Stimulated activated CD4-positive, alpha-beta T cell treated with anti-CD3 and anti-CD28 coated beads, Interleukin-4, amount 100 ng/mL, for 1 hour (primary cell): ENCODE results near the gene TENT5A.
"Not testable (repeated sequence)": the region's sequence is repeated elsewhere in the genome, so short reads cannot be mapped to it uniquely, and the experiment has no call there.

ENCODE experiments used
- DNase-seq: peaks from one replicate; pipeline ENCODE4 v3.0.0-alpha.2; 2020

The TENT5A gene

DNA sequence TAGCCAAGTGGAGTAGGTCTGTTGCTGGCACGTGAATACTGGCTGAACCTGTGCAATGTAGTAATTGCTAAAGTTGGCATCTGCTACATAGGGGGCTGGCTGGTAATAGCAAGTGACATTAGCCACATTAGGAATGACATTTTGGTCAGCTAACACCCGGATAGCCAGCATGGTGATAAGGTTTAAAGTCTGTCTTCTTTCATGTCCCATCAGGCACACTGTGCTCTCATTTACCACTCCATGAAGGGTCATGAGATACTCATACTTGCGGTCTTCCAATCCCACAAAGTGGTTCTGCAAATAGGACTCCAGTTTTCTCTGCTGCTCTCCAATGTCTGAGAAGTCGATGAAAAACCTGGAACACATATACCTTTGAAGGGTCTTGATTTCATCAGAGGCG lies 2.8 kb downstream of the TENT5A start:
- no peak for DNase-seq

DNA sequence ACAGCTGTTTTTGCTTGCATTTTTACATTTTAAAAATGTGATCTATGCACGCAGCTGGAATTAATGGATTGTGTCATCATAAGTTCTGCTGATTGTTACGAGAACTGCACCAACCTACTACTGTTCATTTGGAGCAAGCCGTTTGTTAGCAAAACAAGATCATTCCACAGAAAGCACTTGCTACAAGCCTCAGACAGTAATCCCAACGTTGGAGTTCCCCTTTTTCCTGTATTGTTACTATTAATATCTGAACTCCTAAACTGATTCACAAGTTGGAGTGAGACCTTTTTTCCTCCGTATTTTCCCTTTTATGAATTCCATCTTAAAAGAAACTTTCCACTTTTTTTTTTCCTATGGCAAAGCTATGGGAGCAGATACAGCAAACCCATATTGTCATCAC lies 3.5 kb downstream of the TENT5A start:
- no peak for DNase-seq

DNA sequence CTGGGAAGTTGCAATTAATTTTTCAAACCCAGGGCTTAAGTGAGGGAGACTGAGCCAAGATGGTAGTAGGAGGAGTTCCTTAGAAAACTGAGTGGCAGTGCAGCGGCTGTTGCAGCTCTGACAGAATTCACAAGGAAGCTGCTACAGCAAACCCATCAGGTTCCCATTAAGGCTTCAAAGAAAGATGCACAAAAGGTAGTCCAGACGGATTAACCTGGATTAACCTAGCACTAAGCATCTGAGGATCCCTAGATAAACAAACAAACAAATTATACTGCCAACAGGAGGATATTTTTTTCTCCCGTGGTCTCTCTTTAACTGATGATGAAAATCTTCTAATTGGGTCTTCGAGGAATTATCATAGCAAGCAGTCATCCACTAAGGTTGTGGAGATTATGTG lies 5.2 kb downstream of the TENT5A start:
- DNase-seq, result no peak

DNA sequence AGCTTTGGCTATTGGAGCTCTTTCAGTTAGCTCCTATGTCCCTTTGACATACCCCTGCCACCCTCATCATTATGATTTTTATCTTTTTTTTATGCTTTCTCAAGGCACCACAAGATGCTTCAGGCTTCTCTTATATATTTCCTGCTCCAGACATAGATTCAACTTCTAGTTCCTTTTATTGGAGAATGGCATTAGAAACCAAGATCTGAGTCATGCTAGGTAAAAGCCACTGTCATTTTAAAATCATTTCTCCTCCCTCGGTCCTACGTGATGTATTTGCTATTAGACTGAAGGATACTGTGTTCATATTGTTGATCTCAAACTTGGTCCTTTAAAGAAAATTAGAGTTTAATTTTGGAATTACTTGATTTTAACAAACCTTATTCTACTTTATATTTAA lies 8.3 kb downstream of the TENT5A start:
- DNase-seq, result no peak

DNA sequence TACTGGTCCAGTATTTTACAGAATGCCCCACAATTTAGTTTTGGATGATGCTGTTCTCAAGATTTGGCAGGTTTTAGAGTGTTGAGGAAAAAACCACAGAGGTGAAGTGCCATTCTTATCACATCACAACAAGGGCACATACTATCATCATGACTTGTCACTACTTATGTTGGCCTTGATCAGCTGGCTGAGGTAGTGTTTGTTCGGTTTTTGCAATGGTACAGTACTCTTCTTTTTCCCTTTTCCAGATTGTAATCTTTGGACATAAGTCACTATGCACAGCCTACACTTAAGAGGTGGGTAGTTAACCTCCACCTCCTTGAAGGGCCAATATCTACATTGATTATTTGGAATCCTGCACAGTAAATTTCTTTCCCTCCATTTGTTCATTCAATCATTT lies 8.8 kb downstream of the TENT5A start:
- DNase-seq, result no peak

DNA sequence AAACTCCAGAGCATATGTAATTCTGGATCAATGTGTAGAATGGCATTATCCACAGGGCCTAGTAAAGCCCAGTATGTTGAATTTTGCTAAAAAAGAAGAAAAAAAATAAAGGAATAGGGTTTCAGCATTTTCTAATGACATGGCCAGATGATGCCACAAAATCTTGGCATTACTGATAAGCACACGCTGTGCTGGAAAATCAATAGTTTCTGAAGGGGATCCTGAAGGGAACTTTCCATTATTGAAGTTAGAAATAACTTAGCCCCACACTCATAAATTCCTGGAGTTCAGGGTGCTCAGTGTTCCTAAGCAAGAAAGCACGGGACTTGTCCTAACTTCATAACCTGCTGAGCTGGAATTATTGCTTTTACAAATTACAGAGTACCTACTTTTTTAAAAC lies 10.8 kb downstream of the TENT5A start:
- no peak for DNase-seq

DNA sequence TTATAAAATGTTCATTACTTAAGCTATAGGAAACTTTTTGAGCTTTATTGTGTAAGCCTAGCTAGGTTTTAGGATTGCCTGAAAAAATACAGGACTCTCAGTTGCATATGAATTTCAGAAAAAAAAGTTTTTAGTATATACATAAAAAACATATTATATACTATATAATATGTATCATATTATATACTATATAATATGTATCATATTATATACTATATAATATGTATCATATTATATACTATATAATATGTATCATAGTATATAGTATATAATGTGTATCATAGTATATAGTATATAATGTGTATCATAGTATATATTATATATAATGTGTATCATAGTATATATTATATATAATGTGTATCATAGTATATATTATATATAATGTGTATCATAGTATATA lies 11.9 kb downstream of the TENT5A start:
- DNase-seq, result not testable (repeated sequence)

DNA sequence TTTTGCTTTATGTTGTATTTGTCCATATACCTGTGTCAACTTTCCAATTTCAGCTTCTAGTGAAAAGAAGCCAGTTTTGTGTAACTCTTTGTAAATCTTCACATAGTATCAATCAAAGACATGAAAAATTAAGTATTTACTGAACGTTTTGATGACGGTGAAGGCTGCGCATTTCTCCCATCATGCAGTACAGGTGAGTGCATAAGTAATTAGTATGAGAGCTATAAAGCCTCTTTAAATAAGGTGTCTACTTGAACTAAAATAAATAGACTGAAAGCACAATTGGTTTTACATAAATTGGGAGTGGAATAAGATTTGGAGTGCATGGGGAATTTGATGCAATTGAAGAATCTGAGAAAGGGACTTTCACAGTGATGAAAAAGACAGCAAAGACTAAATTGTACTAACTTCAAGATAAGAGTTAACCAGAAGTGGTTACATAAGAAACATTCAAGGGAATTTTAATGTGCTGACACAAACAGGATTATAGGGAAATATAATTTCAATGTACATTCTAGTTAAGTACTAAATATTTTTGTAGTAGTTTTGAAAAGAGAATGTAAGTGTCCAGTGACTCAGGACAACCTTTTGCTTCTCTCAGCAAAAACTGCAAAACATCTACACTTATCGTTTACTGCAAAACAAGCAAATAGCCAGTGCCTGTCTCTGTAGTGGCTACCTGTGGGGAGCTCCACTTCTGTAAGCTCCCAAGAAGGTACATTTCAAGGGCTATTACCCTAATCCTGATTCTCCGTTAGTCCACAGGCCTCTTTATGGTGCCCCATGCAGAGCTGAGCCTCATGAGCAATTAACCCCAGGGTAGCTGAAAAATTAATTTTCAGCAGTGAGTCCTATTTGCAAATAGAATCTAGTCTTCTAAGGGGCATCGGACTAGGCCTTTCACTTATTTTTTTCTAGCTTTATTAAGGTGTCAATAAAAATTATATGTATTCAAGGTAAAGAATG lies 13.0 kb downstream of the TENT5A start:
- DNase-seq, result no peak

DNA sequence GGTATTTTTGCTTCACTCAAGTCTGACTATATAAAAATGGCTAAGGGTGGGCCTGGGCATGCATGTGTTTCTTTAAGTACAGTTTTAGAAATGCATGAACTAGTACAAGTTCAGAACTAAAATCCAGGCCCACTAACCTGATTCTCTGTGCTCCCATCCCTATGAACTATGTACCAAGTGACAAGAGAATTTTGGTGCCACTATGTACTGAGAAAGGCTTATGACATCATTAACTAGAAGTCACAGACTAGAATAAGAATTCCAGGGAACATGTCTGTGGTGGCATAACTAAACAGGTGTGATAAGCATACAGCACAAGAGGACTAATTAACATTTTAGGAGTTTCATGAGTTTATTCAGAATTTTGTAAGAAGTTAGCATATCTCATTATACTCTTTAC lies 16.1 kb downstream of the TENT5A start:
- no peak for DNase-seq

DNA sequence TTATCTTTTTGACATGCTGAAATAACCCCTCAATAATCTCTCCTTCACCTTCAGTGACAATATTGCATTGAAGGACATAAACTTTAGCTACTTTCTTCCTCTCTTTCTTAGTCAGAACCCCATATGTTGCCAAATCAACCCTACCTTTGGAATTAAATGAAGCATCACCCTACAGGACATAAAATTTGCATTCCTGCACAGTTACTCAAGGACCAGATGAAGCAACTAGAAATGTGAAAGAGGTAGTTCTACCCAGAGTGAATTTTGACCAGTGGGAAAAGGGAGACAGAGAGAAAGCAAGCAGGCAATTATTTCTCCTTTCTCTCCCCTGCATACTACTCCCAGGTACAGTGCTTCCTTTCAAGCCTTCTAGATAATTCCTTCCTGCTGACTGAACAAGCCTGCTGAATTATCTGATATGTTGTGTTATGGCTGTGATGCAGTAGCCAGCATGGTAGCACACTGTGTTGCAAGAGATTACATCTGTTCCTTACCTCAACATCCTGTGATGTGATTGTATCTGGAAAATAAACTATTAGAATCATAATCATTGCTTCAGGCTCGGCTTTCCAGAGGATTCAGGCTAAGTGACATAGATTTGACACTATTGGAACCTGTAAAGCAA lies 16.6 kb downstream of the TENT5A start:
- DNase-seq, result no peak

DNA sequence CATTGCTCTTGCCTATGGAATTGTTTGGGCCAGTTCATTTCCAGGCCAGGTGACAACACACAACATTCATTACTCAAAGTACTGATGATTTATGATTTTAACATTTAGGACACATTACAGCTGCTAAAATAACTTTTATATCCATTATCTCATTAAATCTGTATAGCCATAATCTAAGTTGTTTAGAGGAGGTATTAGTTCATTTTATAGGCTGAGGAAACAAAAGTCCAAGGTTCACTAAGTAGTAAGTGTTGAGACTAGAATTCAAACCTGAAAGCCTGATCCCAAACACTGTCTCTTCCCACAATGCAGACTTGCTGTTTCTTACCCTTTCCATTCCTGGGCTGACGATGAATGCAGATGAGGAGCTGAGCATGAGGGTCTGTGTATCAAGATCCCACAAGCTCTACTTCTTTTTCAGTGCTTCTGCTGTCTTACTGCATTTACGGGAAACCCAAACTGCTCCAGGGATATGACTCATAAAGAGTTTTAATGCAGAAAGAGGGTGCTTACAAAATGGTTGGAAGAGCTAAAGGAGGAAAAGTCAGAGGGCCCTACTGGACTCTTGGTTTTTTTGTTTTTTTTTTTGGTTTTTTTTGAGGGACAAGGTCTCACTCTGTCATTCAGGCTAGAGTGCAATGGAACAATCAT lies 17.9 kb downstream of the TENT5A start:
- DNase-seq, result no peak

DNA sequence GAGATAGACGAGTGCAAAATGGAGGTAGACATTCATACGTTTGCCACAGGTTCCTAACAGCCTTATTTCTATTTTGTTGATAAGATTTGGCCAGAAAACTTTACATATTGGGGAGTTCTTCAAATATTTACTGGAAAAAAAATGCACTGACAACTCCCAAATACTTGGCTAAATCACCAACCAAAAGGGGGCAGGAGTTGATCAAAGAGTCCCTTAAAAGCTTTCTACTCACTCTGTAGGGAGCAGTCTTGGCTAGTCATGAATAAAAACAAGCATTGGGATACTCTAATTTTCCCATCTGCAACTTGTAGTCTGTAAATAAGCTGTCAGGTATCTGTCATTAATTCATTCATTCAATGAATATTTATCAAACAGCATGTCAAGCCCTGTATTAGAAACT lies 18.4 kb downstream of the TENT5A start:
- no peak for DNase-seq

DNA sequence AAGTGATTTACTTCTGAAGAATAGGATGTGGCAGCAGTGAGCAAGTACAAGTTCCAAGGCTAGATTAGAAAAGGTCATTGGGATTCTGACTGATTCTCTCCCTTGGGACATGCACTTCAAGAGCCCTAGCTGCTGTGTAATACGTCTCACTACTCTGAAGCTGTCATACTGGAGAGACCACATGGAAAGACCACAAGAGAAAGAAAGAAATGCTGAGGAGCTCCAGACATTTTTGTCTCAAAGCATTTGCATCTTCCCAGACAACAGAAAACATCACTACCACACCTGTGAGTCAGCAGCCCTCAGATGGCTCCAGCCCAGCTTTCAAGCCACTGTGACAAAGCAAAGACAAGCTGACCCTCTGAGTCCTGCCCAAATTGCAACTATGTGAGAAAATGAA lies 20.7 kb downstream of the TENT5A start:
- no peak for DNase-seq

DNA sequence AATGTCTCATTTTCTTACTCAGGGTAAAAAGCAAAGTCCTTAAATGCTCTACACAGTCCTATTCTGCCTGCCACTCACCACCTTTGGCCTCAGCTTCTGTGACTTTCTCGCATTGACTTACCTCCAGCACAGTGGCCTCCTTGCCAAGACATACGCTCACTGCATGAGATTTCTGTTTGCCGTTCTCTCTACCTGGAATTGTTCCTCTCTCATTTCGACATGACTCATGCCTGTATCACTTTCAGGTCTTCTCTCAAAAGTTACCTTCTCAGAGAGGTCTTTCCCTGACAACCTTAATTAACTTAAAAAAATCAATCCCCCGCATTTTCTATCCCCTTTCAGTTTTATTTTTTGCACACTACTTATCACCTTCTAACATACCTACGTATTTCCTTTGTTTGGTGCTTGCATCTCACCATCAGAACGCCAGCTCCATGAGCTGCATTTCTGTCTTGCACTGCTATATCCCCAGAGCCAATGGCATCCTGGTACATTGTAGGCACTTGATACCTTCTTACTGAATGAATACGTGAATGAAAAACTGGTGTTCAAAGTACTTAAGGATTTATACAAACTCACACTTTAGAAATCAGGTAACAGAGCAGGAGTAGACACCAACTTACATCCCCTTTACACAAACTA lies 24.5 kb downstream of the TENT5A start:
- peak; percentile 2 for DNase-seq

DNA sequence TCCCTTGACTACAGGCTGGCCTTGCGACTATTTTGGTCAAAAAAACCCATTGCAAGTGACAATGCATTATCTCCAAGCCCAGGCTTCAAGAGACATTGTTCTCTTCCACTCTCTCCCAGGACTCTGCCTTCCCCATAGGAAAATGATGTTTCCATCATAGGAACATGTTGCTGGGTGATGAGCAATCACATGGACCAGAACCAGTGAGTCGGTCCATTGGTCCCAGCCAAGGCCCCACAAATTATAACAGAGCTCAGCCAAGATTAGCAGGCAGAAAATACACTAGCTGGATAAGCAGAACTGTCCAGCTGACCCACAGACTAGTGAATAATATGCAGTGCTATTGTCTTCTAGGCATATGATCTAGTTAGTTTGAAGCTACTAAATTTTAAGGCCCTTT lies 27.4 kb downstream of the TENT5A start:
- DNase-seq, result no peak

DNA sequence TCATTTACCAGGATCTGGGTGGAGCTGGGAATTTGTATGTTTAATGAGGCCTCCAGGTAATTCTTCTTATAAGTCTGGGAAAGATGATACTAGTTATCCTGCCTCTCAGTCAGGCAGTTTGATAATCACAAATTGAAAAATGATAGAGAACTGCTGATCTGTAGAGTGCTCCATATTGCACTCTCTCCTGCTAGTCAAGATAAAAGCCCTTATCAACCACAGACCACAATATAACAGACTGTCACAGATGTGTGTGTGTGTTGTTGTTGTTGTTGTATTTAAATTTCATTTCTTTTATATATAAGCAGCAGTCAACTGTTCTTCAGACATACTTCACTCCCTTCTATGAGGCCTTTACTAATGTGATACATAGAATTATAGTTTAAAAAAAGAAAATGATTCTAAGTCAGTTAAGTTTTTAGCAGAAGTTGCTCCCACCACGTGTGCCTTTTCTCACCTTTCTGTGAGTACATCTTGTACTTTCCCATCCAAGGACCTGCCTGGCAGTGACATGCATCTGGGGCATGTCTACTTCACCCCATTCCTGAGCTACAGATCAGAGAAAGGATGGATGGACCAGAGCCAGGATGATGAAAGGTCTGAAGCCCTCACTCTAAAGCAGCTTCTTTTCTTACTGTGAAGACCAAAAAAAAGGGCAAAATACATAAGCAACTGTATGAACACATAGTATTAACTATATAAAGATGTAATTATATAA lies 29.8 kb downstream of the TENT5A start:
- no peak for DNase-seq

DNA sequence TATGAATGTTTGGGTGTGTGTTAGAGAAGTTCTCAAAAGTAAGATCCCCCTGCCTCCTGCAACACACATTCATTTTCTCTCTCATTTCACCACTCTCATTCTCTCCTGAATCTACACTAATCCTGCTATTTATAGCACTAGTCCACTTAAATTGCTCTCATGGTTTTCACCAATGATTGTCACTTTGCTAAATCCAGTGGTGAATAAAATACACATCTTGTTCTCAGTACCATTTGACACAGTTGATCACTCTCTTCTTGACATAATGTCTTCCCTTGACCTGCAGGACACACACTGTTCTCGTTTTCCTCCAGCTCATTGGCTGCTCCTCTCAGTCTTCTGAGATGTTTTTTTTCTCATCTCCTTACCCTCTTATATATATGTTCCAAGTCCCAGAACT lies 32.1 kb downstream of the TENT5A start:
- no peak for DNase-seq

DNA sequence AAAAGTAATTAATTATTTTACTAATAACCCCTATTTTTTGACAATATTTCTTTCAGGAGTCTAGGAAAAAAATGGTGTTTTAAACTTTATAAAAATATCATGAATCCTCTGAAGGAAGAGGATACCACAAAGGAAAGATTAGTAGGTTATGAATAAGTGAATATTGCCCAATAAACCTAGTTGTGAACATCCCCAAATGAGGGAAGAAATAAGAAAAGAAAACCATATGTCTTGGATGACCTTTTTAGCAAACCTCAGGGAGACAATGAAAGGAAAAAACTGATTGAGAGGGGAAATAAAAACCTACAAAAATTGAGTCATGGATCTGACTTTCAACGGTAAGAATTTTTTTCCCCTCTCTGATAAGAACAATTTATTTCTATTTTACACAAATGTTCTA lies 34.4 kb downstream of the TENT5A start:
- DNase-seq, result no peak

DNA sequence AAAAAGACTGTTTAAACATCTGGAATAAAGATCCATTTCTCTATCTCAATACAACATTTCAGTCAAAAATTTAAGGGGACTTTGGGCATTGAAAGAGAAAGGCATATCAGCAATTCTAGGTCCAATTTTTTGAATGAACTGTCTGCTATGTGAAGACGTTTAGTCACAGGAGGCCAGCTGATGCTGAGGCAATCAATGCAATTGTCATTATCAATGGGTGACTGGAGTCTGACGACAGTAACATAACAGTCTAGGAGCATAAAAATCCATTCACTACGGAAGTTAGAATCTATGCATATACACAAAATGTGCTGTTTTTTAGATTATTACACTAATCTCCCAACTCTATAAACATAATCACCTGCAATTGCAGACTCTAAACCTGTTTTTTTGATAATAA lies 37.8 kb downstream of the TENT5A start:
- no peak for DNase-seq

DNA sequence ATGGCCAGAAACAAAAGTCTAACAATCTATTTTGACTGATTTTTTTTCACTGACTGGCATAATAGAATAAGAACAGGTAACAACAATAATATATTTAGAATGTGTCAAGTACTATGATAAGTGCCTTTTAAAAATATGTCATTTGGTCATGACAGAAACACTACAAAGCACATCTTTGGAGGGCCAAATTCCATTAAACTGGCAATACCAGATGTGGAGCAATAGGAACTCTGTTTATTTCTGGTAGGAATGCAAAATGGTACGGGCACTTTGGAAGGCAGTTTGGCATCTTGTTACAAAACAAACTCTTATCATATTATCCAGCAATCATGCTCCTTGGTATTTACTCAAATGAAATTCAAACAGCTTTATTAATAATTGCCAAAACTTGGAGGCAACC lies 39.3 kb downstream of the TENT5A start:
- DNase-seq, result no peak

DNA sequence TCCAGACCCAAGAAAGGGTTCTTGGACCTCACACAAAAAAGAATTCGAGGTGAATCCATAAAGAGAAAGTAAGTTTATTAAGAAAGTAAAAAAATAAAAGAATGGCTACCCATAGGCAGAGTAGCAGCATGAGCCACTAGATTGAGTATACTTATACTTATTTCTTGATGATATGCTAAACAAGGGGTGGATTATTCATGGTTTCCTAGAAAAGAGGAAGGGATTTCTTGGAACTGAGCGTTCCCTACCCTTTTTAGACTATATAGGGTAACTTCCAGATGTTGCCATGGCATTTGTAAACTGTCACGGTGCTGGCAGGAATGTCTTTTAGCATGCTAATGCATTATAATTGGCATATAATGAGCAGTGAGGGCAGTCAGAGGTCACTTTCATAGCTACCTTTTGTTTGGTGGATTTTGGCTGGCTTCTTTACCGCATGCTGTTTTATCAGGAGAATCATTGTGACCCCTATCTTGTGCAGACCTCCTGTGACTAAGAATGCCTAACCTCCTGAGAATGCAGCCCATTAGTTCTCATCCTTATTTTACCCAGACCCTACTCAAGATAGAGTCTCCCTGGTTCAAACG lies 44.3 kb downstream of the TENT5A start:
- DNase-seq, result no peak

DNA sequence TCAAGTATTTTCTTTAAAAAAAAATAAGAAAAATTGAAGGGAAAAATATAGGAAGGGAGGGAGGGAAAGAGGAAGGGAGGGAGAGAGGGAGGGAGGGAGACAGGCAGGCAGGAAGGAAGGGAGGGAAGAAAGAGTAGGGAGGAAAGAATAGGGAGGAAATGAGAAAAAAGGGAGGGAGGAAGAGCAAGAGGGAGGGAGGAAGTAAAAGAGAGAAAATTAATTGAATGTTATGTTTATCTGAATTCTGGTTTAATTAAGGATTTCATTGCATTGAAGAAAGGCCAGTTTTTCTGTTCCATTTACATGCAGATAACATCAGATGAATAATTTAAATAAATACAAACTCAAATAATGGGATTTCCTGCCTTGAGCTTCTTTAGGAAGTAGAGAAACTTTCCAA lies 47.8 kb downstream of the TENT5A start:
- DNase-seq, result no peak
